Measurements from ENCODE around the gene CAB39L.

Gene CAB39L

DNA sequence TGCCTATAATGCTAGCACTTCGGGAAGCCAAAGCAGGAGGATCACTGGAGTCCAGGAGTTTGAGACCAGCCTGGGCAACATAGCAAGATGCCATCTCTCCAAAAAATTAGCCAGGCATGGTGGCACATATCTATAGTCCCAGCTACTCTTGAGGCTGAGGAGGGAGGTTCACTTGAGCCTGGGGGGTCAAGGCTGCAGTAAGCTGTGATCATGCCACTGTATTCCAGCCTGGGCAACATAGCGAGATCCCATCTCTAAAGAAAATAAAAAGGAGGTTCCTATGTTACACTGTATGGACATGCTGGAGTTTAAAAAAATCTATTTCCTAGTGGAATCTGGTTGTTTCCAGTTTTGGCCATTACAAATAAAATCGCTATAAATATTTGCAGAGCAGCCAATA, 2.6 kb downstream of the CAB39L start:
- no peak for DNase-seq

- no peak for DNase-seq
These were observed 4.3 kb downstream of the CAB39L start for GRCh38 chr13:49439609-49440008.

- no peak for DNase-seq
These were observed 6.2 kb downstream of the CAB39L start for GRCh38 chr13:49437705-49438104.

DNA sequence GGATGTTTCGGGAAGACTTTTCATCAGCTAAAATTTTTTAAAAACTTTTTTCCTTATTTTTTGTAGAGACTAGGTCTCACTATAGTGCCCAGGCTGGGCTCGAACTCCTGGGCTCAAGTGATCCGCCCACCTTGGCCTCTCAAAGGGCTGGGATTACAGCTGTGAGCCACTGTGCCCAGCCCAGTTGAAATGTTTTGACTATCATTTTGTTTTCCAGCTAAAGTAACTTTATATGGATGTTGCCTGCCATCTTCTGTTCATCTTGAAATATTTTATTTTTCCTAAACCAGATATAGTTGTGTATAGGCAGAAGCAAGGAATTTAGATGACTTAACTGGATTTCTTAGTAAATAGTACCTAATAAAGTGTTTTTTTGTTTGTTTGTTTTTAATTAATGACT, 7.0 kb downstream of the CAB39L start:
- no peak for DNase-seq

DNA sequence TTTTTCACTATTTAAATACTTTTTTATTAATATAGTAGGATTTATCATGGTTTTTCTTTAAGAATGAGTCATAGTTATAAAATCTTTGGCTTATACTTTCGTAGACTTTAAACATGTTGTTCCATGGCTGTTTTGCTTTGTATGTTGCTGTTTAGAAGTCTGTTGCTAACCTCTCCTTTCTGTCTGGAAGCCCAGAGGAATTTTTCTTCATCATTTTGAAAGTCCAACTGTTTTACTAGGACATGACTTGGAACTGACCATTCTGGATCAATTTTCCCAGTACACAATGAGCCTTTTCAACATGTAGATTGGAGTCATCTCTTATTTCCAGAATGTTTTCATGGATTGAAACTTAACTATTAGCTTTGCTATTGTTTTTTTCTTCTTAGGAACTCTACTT, 7.9 kb downstream of the CAB39L start:
- no peak for DNase-seq

GRCh38 chr13:49429121-49429520, 14.7 kb downstream of the CAB39L start:
- no peak for DNase-seq

- no peak for DNase-seq
These were observed 15.7 kb downstream of the CAB39L start for GRCh38 chr13:49428041-49428763.

- no peak for DNase-seq
These were observed 19.8 kb downstream of the CAB39L start for GRCh38 chr13:49424011-49424560.

- DNase-seq: peak; percentile 14
These were observed 22.5 kb downstream of the CAB39L start for GRCh38 chr13:49421391-49421790.

DNA sequence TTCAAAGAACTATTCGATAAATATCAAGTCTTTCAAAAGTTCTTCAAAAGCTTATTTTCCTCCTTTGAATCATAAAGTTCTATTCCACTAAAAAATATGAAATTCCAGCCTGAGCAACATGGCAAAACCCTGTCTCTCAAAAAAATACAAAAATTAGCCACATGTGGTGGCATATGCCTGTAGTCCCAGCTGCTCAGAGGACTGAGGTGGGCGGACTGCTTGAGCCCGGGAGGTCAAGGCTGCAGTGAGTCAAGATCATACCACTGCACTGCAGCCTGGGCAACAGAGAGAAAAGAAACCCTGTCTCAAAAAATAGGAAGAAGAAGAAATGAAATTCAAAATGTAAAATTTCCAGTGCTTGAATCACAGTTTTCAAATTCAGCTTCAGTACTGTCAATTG, 24.6 kb downstream of the CAB39L start:
- no peak for DNase-seq

DNA sequence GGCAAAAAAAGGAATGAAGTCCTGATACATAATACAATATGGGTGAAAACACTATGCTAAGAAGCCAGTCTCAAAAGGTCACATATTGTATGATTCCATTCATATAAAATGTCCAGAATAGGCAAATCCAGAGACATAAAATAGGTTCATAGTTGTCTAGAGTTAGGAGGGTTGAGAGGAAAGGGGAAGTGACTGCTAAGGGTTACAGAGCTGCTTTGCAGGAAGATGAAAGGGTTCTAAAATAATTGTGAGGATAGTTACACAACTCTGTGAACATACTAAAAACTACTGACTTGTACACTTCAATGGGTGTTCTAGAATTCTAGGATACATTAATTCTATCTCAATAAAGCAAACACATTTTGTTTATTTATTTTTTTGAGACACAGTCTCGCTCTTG, 25.7 kb downstream of the CAB39L start:
- DNase-seq: no peak

DNA sequence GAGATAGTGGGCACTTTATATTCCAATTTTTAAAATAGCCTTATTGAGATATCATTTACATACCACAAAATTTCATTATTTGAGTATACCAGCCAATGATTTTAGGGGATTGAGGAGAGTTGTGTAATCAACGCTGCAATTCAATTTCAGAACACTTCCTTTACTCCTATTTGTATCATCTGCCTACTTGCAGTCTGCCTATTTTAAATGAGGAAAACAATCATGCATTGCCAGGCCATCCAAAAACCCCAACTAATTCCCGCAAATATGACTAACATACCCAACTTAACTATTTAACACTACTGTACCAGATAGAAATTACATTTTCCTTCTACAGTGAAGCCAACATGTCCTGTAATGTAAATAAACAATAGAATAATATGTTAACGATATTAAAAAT, 26.7 kb downstream of the CAB39L start:
- DNase-seq: no peak

- DNase-seq: no peak
These were observed 31.1 kb downstream of the CAB39L start for GRCh38 chr13:49412749-49413148.

DNA sequence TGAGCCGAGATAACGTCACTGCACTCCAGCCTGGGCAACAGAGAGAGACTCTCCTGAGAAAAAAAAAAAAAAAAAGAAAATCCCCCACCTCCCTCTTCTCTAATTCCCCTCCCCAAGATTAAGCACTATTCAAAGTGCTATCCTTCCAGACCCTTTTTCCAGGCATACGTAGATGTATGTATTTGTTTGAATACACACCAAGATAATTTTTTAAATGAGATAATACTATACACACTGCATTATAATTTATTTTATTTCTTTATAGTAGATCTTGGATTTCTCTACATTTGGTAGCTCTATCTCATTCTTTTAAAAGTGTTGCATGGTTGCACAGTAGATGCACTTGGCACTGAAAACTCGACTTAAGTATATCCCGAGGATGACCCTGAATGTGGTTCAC, 32.5 kb downstream of the CAB39L start:
- no peak for DNase-seq

- no peak for DNase-seq
These were observed 33.4 kb downstream of the CAB39L start for GRCh38 chr13:49410477-49410876.

GRCh38 chr13:49410006-49410405, 33.9 kb downstream of the CAB39L start:
- DNase-seq: no peak

DNA sequence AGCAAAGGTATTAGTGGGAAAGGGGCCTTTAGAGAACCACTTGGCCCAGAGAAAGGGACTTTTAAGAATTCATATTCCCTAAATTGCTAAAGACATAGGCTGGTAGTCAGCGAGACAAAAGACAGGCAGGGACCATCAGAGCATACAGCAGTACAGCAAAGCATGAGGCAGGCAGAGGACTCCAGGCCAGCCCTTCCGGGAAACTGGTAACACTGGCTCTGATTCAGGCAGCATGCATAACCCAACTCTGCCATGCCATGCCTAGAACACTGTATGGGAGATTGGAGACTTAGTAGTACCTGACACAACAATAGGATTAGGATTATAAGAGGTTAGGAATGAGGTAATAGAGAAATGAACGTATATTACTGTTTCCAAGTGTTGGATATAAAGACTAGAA, 34.9 kb downstream of the CAB39L start:
- no peak for DNase-seq

DNA sequence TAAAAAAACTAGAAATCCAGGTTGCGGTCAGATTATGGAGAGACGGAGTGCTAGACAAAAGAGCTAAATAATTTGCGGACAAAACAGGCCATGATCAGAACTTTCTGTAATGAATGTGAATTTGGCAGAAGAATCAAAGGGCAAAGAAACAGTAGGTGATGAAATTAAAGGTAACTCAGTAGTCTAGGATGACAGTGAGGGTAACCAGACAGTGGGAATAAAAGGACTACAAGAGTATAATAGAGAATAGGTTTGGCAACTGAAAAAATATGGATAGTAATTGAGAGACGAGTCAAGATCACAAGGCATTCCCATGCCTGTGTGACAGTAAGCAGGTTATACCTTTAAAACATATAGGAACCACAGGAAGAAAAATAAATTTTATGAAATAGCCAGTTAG, 35.9 kb downstream of the CAB39L start:
- DNase-seq: no peak

DNA sequence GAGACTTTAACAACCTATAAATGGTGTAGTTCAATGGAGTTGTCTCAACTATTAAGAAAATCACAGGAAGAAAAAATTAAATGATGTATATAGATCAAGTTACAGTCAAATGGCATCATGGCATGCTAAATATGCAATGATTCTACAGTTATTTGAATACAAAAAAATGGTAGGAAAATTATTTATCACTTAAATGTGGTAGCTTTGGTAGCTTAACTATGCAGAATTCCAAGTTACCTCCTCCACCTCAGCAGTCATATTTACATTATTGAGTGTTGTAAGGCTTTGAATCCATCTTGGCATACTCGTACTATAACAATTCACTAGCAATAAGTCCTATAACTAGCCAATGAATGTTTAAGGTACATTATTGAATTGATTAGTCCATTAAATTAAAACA, 36.8 kb downstream of the CAB39L start:
- no peak for DNase-seq

GRCh38 chr13:49404703-49405020, 39.2 kb downstream of the CAB39L start:
- DNase-seq: no peak

- DNase-seq: no peak
These were observed 39.7 kb downstream of the CAB39L start for GRCh38 chr13:49403996-49404702.

DNA sequence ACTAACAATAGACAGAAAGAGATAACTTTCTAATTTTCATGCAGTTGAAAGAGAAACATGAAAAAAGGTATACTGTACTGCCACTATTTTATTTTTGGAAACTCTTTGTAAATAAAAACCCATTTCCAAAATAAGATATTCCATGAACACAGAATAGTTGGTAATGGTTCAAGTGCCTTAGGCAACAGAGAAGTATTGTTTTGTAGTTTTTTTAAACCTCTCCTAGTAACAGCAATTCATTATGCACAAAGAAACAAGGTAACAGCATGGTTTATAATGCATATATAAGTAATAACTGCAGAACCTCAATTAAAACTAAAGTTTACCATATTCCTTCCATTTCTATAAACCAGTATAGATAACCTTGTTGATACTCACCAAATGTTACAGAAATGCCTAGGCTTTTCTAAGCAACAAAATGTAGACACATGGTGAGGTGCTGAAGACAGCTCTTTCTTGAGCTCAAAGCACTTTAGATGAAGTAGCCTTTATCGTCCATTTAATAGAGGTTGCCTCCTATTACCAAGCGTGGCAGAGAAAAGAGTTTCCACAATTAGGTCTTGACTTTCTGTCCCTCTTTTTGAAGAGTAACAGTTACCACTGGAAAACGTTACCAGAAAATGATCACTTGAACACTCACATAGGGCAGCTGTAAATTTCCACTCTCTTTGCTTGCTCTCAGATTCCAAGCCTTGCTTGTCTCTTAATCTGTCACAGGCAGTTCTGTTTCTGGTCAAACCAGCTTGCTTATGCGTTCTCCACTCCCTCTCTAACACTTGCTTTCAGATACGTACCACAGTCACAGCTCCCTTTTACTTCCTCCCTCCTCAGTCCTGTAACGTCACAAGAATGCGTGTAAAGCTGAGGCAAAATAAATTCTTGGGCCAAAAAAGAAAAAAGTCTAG, 42.9 kb downstream of the CAB39L start:
- DNase-seq: no peak

DNA sequence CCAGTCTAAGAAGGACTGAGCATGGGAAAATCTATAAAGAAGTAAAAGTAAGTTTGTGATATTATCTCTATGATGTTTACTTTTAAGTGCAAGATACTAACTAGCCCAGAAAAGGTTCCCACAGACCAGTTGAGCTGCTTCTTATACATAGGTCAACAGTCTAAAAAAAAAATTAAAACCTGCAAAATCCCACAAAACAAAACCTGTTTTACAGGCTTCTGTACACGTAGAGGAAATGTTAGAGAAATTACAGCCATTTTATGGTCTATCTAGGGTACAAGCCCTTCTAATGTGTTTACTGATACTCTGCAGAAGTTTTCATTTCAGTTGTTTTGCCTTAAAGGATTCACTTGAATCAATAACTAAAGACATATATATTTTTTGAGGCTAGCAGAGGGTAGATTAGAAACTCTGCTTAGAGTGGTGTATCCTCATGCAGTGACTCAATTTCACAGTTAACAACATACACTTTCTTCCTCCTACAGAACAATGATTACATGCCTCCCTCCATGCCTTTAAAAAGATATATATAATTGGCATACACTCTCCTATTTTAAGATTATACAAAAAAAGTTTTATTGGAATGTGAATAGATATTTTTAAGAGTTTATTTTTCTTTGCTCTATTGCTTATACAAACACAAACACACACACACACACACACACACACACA, 43.9 kb downstream of the CAB39L start:
- no peak for DNase-seq

Measured in activated naive CD4-positive, alpha-beta T cell treated with anti-CD3 and anti-CD28 coated beads, Interleukin-2, amount 50 U/mL, for 16 hours (primary cell).